ENCODE results near the gene HTR3D.
"Not testable (repeated sequence)": the region's sequence is repeated elsewhere in the genome, so short reads cannot be mapped to it uniquely, and the experiment has no call there.

Gene HTR3D

DNA sequence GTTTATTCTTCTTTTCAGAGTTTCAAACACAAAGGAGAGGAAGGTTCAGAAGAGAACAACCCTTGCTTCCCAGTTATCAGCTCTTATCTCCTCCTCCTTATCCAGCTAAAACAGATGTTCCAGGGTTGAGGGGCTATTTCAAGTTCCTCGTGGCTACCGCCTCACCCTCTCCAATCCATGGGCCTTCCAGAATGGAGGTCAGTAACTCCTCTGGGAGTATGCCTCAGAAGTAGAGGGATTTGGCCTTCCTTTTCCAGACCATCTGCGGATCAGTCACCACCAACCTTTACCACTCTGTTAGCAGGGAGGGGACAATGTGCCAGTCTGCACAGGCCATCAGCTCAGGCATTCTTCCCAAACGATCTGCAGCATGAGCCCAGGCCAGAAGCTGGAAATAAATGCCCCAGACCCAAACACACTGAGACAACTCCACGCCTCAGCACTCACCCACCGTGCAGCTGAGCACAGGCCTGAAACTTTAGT, 36.1 kb downstream of the HTR3D start:
- DNase-seq (ENCODE audit: low read depth in 2 of 2), result no peak

DNA sequence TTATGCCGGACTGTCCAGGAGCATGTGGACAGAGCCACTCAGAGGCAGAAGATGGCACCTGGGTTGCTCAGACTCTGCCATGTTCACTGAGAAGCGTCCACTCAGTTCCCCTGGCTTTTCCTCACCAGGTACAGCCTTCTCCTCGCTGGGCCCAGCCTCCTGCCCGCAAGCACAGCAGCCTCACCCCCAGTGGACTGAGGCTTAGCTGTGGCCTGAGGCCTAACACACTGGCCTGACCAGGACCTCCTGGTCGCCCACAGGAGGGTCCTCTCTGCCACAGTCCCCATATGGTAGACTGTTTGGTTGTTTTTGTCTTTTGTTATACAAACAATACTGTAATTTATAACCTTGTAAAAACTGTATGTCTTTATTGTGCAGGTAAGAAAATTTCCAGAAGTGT, 36.8 kb downstream of the HTR3D start:
- no peak for DNase-seq (ENCODE audit: low read depth in 2 of 2)

DNA sequence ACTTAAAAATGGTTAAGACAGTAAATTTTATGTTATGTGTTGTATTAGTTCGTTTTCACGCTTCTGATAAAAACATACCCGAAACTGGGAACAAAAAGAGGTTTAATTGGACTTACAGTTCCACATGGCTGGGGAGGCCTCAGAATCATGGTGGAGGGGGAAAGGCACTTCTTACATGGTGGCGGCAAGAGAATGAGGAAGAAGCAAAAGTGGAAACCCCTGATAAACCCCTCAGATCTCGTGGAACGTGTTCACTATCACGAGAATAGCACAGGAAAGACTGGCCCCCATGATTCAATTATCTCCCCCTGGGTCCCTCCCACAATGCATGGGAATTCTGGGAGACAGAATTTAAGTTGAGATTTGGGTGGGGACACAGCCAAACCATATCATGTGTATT, 39.6 kb downstream of the HTR3D start:
- DNase-seq (ENCODE audit: low read depth in 2 of 2), result not testable (repeated sequence)

DNA sequence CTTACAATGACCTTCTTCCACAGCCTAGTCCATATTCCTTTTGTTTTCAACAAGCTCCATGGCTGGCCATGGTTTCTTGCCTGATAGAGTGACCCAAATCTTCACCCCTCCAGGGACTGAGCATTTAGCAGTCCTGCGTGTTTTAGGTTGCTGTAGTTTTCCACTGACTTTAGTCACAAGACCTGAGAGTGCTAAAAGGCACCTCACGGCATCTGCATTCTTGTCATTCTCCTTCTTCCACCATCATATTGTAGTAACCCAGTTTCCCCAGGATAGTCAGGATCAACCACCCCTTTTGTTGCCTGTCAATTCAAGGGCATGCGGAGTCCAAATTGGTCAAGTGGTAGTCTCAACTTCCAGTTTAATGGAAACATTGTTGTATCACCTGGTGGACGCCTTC, 42.1 kb downstream of the HTR3D start:
- DNase-seq (ENCODE audit: low read depth in 2 of 2), result no peak

DNA sequence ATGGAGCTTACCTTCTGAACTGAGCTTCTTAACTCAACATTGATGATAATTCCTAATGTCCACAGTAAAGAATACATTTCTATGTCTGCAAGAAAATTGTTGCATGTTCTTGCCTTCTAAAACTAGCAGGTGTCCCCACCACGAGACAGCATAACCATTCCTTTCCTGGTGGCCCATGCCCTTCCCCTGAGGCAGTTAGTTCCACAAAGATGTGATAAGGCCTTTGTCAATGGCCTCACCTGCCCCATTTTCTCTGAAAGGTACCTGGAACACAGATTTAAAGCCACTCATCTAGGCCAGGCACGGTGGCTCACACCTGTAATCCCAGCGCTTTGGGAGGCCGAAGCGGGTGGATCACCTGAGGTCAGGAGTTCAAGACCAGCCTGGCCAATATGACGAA, 44.4 kb downstream of the HTR3D start:
- no peak for DNase-seq (ENCODE audit: low read depth in 2 of 2)

DNA sequence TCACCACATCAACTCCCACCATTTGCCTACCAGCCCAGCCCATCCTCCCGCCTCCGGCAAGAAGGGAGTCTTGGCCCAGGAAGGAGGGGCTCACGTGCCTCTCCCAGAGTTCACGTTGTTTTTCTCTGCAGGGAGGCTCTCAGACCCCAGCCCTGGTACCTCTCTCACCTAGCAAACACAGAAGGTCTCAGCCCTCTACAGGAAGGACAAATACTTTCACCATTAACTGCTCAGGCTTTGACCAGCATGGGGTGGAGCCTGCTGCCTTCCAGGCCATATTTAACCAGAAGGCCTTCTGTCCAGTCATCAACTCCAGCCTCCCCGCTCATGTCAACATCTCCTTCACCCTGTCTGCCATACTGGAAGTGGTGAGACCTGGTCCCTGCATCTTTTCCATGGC, 46.3 kb downstream of the HTR3D start:
- DNase-seq (ENCODE audit: low read depth in 2 of 2), result no peak

DNA sequence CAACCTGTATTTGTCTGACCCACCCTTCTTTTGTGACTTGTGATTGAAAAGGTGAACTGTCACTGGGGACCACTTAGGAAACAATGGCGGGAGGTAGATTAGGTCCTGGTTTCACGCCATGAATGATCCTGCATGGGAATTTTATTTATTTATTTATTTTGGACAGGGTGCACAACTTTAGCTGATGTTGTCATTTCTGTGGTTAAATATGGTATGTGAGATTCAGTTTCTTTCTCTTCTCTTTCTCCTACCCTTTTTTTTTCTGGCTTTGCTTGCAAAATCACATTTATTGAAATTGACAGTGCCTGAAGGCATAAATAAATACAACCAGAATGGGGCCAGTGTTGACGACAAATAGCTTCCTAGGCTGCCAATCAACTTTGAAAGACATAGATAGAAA, 47.3 kb downstream of the HTR3D start:
- DNase-seq (ENCODE audit: low read depth in 2 of 2), result no peak

DNA sequence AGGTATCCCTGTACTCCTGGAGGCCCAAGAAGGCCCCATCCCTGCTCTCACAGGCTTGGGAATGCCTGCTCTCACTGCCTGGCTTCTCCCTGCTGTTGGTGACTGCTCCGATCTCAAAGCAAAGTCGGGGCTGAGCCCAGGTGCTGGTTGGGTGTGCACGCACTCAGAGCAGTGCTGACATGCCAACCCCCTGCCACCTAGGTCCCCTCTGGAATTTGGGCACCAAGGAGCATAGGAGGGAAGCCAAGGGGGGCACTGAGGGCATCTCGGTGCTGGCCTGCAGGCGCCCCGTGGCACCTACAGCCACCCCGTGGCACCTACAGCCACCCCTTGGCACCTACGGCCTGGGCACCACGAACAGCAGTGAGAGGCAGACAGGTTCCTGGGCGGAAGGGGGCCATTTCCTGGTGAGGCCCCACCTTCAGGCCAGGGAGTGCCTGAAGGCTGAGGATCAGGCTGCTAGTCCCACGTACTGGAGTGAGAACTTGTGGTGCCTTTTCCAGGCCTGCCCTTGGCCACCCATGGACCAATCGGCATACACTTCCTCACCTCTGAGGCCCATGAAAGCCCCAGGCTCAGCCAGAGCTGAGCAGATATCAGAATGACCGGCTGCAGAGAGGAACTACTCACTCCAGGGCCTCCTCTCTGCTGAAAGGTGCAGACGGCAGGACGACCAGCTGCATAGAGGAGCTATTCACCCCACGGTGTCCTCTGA, 49.7 kb downstream of the HTR3D start:
- DNase-seq (ENCODE audit: low read depth in 2 of 2), result no peak

DNA sequence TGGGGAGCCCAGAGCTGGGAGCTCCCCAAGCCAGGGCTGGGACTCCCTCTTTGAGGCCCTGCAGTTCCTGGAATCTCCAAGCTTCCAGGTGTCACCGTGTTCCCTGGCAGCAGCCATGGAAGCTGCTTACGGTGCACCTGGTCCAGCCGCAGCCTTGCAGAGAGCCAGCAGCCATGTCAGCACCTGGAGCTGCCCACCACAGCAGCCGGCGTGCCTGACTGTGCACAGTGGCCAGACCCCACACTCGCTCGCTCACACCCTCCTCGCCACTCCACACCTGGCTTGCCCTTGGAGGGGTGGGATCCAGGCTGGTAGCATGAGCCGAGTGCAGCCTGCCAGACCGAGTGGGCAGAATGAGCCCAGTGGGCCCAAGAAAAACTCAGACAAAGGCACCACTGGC, 50.5 kb downstream of the HTR3D start:
- DNase-seq (ENCODE audit: low read depth in 2 of 2), result no peak

DNA sequence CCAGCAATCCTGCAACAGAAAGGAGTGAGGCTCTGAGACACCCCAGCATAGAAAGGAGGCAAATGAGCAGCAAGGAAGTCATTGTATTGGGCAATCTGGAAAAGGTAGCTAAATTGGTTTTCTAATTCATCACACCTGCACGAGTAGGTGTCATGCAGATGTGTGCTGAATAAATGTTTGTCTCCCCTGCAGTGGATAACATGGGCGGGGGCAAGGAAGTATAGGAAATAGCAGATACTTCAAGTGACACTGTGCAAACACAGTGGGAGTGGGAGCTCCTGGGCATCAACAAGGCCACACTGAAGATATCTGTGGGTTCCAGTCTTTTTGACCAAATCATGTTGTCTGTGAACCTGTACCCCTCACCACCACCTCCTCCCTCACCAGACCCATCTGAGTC, 50.9 kb downstream of the HTR3D start:
- DNase-seq (ENCODE audit: low read depth in 2 of 2), result no peak

DNA sequence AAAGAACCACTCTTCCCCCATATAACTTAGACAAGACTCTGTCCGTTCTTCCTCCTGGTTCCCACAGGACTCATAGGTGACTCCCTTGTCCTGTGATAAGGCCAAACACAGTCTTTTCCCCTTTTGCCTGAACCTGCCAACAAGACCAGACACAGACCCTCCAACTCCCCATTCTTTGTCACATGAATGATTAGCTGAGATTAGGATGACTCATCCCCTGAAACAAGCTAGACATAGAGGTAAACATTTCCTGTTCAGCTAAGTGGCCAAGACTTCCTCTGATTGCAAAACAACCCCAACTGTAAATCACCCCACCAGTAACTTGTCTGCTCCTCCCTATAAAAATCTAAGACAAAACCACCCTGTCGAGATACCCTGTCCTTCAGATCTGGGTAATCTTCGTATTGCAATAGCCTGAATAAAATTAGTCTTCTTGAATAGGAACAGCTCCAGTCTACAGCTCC, 53.9 kb downstream of the HTR3D start:
- DNase-seq (ENCODE audit: low read depth in 2 of 2), result no peak
